DOHH2 (cell line): Measurements from ENCODE around the gene WASF2.

Source experiments
- H3F3A ChIP-seq: fragments of 200-600 bp; sonication (generic), shearing (Covaris generic); 2 replicates; pipeline ENCODE4 v1.6.0; 2016; ENCODE audit warnings: antibody characterized with exemption, mild to moderate bottlenecking; ENCODE audit not compliant: control insufficient read depth, insufficient read depth
- H3K27ac ChIP-seq: fragments of 200-600 bp; sonication (generic); 2 replicates; pipeline ENCODE4 v1.5.1; 2014; ENCODE audit warnings: low read depth, mild to moderate bottlenecking, low read length, moderate library complexity
- H3K27me3 ChIP-seq: fragments of 200-600 bp; sonication (generic); 2 replicates; pipeline ENCODE4 v1.6.1; 2014; ENCODE audit warnings: mild to moderate bottlenecking, low read length, mixed read lengths; ENCODE audit not compliant: control insufficient read depth
- H3K36me3 ChIP-seq: fragments of 200-600 bp; sonication (generic); 2 replicates; pipeline ENCODE4 v1.6.1; 2014; ENCODE audit warnings: mild to moderate bottlenecking, low read length, moderate library complexity, mixed read lengths; ENCODE audit not compliant: control insufficient read depth
- H3K4me1 ChIP-seq: fragments of 200-600 bp; sonication (generic); 2 replicates; pipeline ENCODE4 v1.6.1; 2014; ENCODE audit warnings: mild to moderate bottlenecking, low read length, mixed read lengths; ENCODE audit not compliant: control insufficient read depth
- H3K4me2 ChIP-seq: fragments of 200-600 bp; sonication (generic); 2 replicates; pipeline ENCODE4 v1.6.0; 2014; ENCODE audit warnings: mild to moderate bottlenecking, low read length, moderate library complexity
- H3K4me3 ChIP-seq: fragments of 200-600 bp; sonication (generic); 2 replicates; pipeline ENCODE4 v1.5.1; 2014; ENCODE audit warnings: mild to moderate bottlenecking, low read length, mixed read lengths
- H3K79me2 ChIP-seq: fragments of 200-600 bp; sonication (generic); 2 replicates; pipeline ENCODE4 v1.6.1; 2014; ENCODE audit warnings: mild to moderate bottlenecking, low read length, mixed read lengths; ENCODE audit not compliant: control insufficient read depth
- H3K9me2 ChIP-seq: fragments of 200-600 bp; sonication (generic); replicated peaks from 2 replicates; pipeline ENCODE4 v1.6.1; 2014; ENCODE audit warnings: mild to moderate bottlenecking, low read length, mixed read lengths; ENCODE audit not compliant: control insufficient read depth
- H3K9me3 ChIP-seq: fragments of 200-600 bp; sonication (generic); 2 replicates; pipeline ENCODE4 v1.6.1; 2014; ENCODE audit warnings: antibody characterized with exemption, low read length, mixed read lengths; ENCODE audit not compliant: control insufficient read depth, insufficient read depth
- H4K20me1 ChIP-seq: fragments of 200-600 bp; sonication (generic); 2 replicates; pipeline ENCODE4 v1.6.0; 2014; ENCODE audit warnings: low read depth, mild to moderate bottlenecking, antibody characterized with exemption, low read length, moderate library complexity; ENCODE audit not compliant: control insufficient read depth, insufficient read depth
- CTCF ChIP-seq: fragments of 200-600 bp; sonication (generic); IDR thresholded peaks from one replicate; pipeline ENCODE4 v1.5.1; 2014; ENCODE audit warnings: antibody characterized with exemption, mild to moderate bottlenecking, low read depth, low read length; ENCODE audit not compliant: poor library complexity, severe bottlenecking
- EZH2phosphoT487 ChIP-seq: fragments of 200-600 bp; sonication (generic); IDR thresholded peaks from 2 replicates; pipeline ENCODE4 v1.6.1; 2017; ENCODE audit warnings: borderline replicate concordance, mild to moderate bottlenecking, antibody characterized with exemption, low read length, moderate library complexity, mixed read lengths

The WASF2 gene

GRCh38 chr1:27505420-27505680, 15.4 kb upstream of the WASF2 start:
- Histone ChIP-seq H4K20me1 (no peaks in the 10 kb centered on the region), H3K4me3 (no peak overlapping the region), H3K27ac (no peak overlapping the region), H3K79me2 (no peaks in the 10 kb centered on the region), H3K27me3 (no peaks in the 10 kb centered on the region), H3K9me2 (no peaks in the 10 kb centered on the region), H3F3A (0 out of 2 replicates have a peak, but pooled peaks cover 4% of the 10 kb centered on the region), H3K36me3 (no peaks in the 10 kb centered on the region), H3K9me3 (no peaks in the 10 kb centered on the region), H3K4me1 (peaks cover 5% of the 10 kb centered on the region), H3K4me2 (no peak overlapping the region)
- TF ChIP-seq CTCF (no peak), EZH2phosphoT487 (no peak)

GRCh38 chr1:27504588-27505419, 14.8 kb upstream of the WASF2 start:
- H4K20me1 ChIP-seq: no peaks in the 10 kb centered on the region
- no peaks in the 10 kb centered on the region for H3K27me3 ChIP-seq
- H3K9me3 ChIP-seq: no peaks in the 10 kb centered on the region
- H3K4me1 ChIP-seq: peaks cover 9% of the 10 kb centered on the region
- no peak overlapping the region for H3K27ac ChIP-seq
- no peak overlapping the region for H3K4me3 ChIP-seq
- peaks cover 7% of the 10 kb centered on the region; the same call in 1 of the 2 replicates for H3F3A ChIP-seq
- no peak overlapping the region for H3K4me2 ChIP-seq
- H3K9me2 ChIP-seq: no peaks in the 10 kb centered on the region
- no peaks in the 10 kb centered on the region for H3K36me3 ChIP-seq
- TF ChIP-seq CTCF (no peak), EZH2phosphoT487 (no peak)
- no peaks in the 10 kb centered on the region for H3K79me2 ChIP-seq

- no peak overlapping the region for H3K4me2 ChIP-seq
- no peaks in the 10 kb centered on the region for H4K20me1 ChIP-seq
- no peak overlapping the region for H3K27ac ChIP-seq
- peaks cover 3% of the 10 kb centered on the region; the same call in 1 of the 2 replicates for H3K9me3 ChIP-seq
- H3K4me3 ChIP-seq: no peak overlapping the region
- H3K9me2 ChIP-seq: no peaks in the 10 kb centered on the region
- no peaks in the 10 kb centered on the region for H3K27me3 ChIP-seq
- no peaks in the 10 kb centered on the region for H3K36me3 ChIP-seq
- peaks cover 17% of the 10 kb centered on the region for H3K4me1 ChIP-seq
- H3F3A ChIP-seq: peaks cover 9% of the 10 kb centered on the region; the same call in 1 of the 2 replicates
- TF ChIP-seq CTCF (no peak), EZH2phosphoT487 (no peak)
- H3K79me2 ChIP-seq: no peaks in the 10 kb centered on the region
These were observed 14.0 kb upstream of the WASF2 start for GRCh38 chr1:27503844-27504587.
